HepG2 (cell line): ENCODE results near the gene ZNF396. TPM values are rescaled to one million over a fixed set of nuclear protein-coding genes. Genes with fewer than 3 reads are reported as not detected.

Source experiments
- ATAC-seq: fragments of 200-7000 bp; cut with Tn5 transposase; 3 replicates; pipeline ENCODE4 v1.9.1; 2020; ENCODE audit warnings: mild to moderate bottlenecking, moderate library complexity
- BruUV-seq: library from RNA; stranded (reverse); fragments of 400-500 nt; replicated peaks from 2 replicates; lab custom pipeline; 2021; lab: Mats Ljungman, UMichigan
- CTCF ChIA-PET: fragments of 300-600 bp; formaldehyde crosslinking; extraction: SDS; loops from one replicate; lab custom pipeline; 2021; ENCODE audit warnings: low total read pairs, inconsistent platforms, low intra/inter-chr PET ratio; lab: Yijun Ruan, JAX
- POLR2A ChIA-PET: fragments of 350-600 bp; sonication (Branson Sonifier 250); formaldehyde crosslinking; loops from one replicate; lab custom pipeline; 2020; ENCODE audit warnings: antibody characterized with exemption, inconsistent platforms; lab: Yijun Ruan, JAX
- DNase-seq: peaks from one replicate; pipeline ENCODE4 v3.0.0-alpha.2; 2015; ENCODE audit warnings: low spot score
- FAIRE-seq: peaks from 3 replicates; lab custom pipeline; 2011; peaks lifted over from hg19 to GRCh38; lab: Jason Lieb, UNC
- H2AFZ ChIP-seq: one replicate; pipeline ENCODE4 v1.6.1; 2011; ENCODE audit warnings: low read length, inconsistent platforms
- H3K27ac ChIP-seq: fragments of 300-600 bp; 3 replicates; pipeline ENCODE4 v1.8.0; 2011; ENCODE audit warnings: mixed run types, mild to moderate bottlenecking, mixed read lengths, low read length, inconsistent platforms; ENCODE audit not compliant: insufficient read depth; ENCODE audit errors: extremely low read length
- H3K27me3 ChIP-seq, 2 experiments: fragments of 200-600 bp in 1 of 2; 2 replicates in 1 of 2; 3 replicates in 1 of 2; pipeline versions ENCODE4 v1.6.0 to v1.8.0; 2011; ENCODE audit warnings: low read length in 2 of 2, mild to moderate bottlenecking in 2 of 2, moderate library complexity in 2 of 2, inconsistent platforms in 1 of 2; ENCODE audit not compliant: insufficient read depth in 2 of 2, control insufficient read depth in 1 of 2
- H3K36me3 ChIP-seq, 2 experiments: fragments of 200-600 bp in 1 of 2; replicated peaks in 1 of 2; 2 replicates in 1 of 2; 3 replicates in 1 of 2; pipeline versions ENCODE4 v1.5.1 to v1.8.0; 2011; ENCODE audit warnings: low read length in 2 of 2, inconsistent platforms in 1 of 2; ENCODE audit not compliant: insufficient read depth in 2 of 2, control insufficient read depth in 1 of 2
- H3K4me1 ChIP-seq: 2 replicates; pipeline ENCODE4 v1.5.1; 2012; ENCODE audit warnings: low read length, inconsistent platforms; ENCODE audit not compliant: insufficient read depth
- H3K4me2 ChIP-seq: 2 replicates; pipeline ENCODE4 v1.6.0; 2011; ENCODE audit warnings: low read depth, low read length, inconsistent platforms
- H3K4me3 ChIP-seq, 3 experiments: fragments of 200-600 bp in 1 of 3; sonication (generic), shearing (Covaris generic) in 1 of 3; replicated peaks in 1 of 3; 2 replicates each; pipeline ENCODE4 v1.5.1; 2011 to 2016; ENCODE audit warnings: low read length in 3 of 3, inconsistent platforms in 2 of 3, low read depth in 2 of 3, mild to moderate bottlenecking in 2 of 3, control low read depth in 1 of 3, mixed read lengths in 1 of 3; ENCODE audit not compliant: insufficient read depth in 1 of 3
- H3K79me2 ChIP-seq: one replicate; pipeline ENCODE4 v1.6.1; 2011; ENCODE audit warnings: low read length, inconsistent platforms; ENCODE audit not compliant: insufficient read depth
- H3K9ac ChIP-seq: 2 replicates; pipeline ENCODE4 v1.6.0; 2011; ENCODE audit warnings: mild to moderate bottlenecking, low read depth, low read length, inconsistent platforms; ENCODE audit not compliant: insufficient read depth
- H3K9me3 ChIP-seq: 2 replicates; pipeline ENCODE4 v1.5.1; 2012; ENCODE audit warnings: mild to moderate bottlenecking, low read length
- H4K20me1 ChIP-seq: 2 replicates; pipeline ENCODE4 v1.6.0; 2011; ENCODE audit warnings: inconsistent platforms, mild to moderate bottlenecking, low read length, moderate library complexity; ENCODE audit not compliant: insufficient read depth
- GABPA ChIP-seq, 2 experiments: IDR thresholded peaks; 2 replicates each; pipeline ENCODE4 v1.6.1; 2011 to 2016; ENCODE audit warnings: low read depth in 2 of 2, low read length in 1 of 2, missing biosample characterization in 1 of 2, missing genetic modification characterization in 1 of 2
- HCFC1 ChIP-seq: fragments of 150-350 bp; IDR thresholded peaks from 2 replicates; pipeline ENCODE4 v1.6.1; 2014; ENCODE audit warnings: low read depth, low read length
- NFATC3 ChIP-seq: sonication (generic); formaldehyde crosslinking; IDR thresholded peaks from 2 replicates; pipeline ENCODE4 v1.5.1; 2020; ENCODE audit warnings: mild to moderate bottlenecking, missing genetic modification reagents
- SIX4 ChIP-seq: sonication (generic); formaldehyde crosslinking; IDR thresholded peaks from 2 replicates; pipeline ENCODE4 v1.4.0; 2020; ENCODE audit warnings: missing genetic modification reagents
- YEATS4 ChIP-seq: sonication (generic); formaldehyde crosslinking; IDR thresholded peaks from 2 replicates; pipeline ENCODE4 v1.4.0; 2020; ENCODE audit warnings: missing genetic modification reagents, borderline replicate concordance
- ZNF282 ChIP-seq: fragments of 450-650 bp; IDR thresholded peaks from 2 replicates; pipeline ENCODE4 v1.6.1; 2018; ENCODE audit not compliant: partially characterized antibody
- ZNF350 ChIP-seq: sonication (generic); formaldehyde crosslinking; IDR thresholded peaks from 2 replicates; pipeline ENCODE4 v1.4.0; 2020; ENCODE audit warnings: mild to moderate bottlenecking, low read depth, missing genetic modification reagents, borderline replicate concordance
- ZNF570 ChIP-seq: sonication (generic); formaldehyde crosslinking; IDR thresholded peaks from 2 replicates; pipeline ENCODE4 v1.4.0; 2020; ENCODE audit warnings: mild to moderate bottlenecking, missing genetic modification reagents, borderline replicate concordance
- WGBS: methylation state at CpG from one replicate; pipeline ENCODE4 v1.1.6; 2017; ENCODE audit warnings: low lambda C conversion rate; 5-methylcytosine and 5-hydroxymethylcytosine counted together
- in situ Hi-C: cut with HindIII; loops from 2 replicates; pipeline ENCODE4 v1.10.0; 2017; ENCODE audit warnings: low pct_unique_long_range_greater_than_20kb; ENCODE audit not compliant: extremely low pct_ligation_motif_present
- intact Hi-C: fragments of 100-400 bp; cut with micrococcal nuclease; formaldehyde crosslinking; loops from one replicate; pipeline ENCODE4 v1.10.0; 2022; ENCODE audit not compliant: unreplicated experiment
- polyA plus RNA-seq, 8 experiments: library from polyadenylated mRNA; depleted of rRNA in 3 of 8; stranded (reverse) in 7 of 8; unstranded in 1 of 8; fragments of >200 nt; fragmentation: Illumina TruSeq in 4 of 8; extraction: Trizol in 4 of 8; gene quantifications; 2 replicates each; pipeline versions ENCODE4 v1.2.1 to v1.2.3, GENCODE V29; 2011 to 2016; ENCODE audit warnings: low read depth in 4 of 8, missing spikeins in 1 of 8, mixed read lengths in 1 of 8; ENCODE audit not compliant: insufficient read depth in 1 of 8
- total RNA-seq, 5 experiments: library from RNA; depleted of rRNA; stranded (reverse); fragments of >200 nt; fragmentation: Illumina TruSeq; extraction: Trizol; gene quantifications; 2 replicates each; pipeline ENCODE4 v1.2.3, GENCODE V29; 2016; ENCODE audit warnings: low read depth in 1 of 5
- TF ChIP-seq, protein P1 (sequence below), 2 experiments: sonication (generic) in 1 of 2; formaldehyde crosslinking in 1 of 2; IDR thresholded peaks; 2 replicates each; pipeline versions ENCODE4 v1.6.1 to v1.9.0; 2014 to 2022; ENCODE audit warnings: antibody characterized with exemption in 1 of 2, borderline replicate concordance in 1 of 2, inconsistent platforms in 1 of 2, low read depth in 1 of 2, missing genetic modification reagents in 1 of 2
- TF ChIP-seq, protein P2 (sequence below): sonication (generic); formaldehyde crosslinking; IDR thresholded peaks from 2 replicates; pipeline ENCODE4 v1.4.0; 2020; ENCODE audit warnings: mild to moderate bottlenecking, missing genetic modification reagents
- TF ChIP-seq, protein P3 (sequence below): sonication (generic); formaldehyde crosslinking; IDR thresholded peaks from 2 replicates; pipeline ENCODE4 v1.5.0; 2020; ENCODE audit warnings: mild to moderate bottlenecking, missing genetic modification reagents

Gene ZNF396
- total and polyA plus RNA-seq, 2 of the 13 experiments (the other 11 are each of a cell fraction or from before 2014, with no cell fraction given) = 0.25 to 0.75 TPM

DNA sequence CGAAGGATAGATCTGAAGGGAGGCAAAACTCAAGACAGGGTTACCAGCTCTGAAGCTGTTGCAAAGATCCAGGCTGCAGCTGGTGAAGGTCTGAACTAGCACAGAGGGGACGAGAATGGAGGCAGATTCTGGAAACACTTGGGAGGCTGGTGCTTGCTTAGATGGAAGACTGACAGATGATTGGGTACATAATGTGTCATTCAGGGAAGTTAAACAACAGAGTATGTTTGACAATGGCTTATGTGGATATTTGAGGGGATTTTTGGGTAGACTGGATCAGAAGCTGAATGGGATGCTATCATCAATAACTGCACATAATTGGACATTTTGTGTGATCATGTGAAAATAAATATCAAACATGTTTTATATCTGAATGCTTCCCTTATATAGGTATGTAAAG lies 2.3 kb upstream of the ZNF396 start (continued):
- TF ChIP-seq, protein P1, sequence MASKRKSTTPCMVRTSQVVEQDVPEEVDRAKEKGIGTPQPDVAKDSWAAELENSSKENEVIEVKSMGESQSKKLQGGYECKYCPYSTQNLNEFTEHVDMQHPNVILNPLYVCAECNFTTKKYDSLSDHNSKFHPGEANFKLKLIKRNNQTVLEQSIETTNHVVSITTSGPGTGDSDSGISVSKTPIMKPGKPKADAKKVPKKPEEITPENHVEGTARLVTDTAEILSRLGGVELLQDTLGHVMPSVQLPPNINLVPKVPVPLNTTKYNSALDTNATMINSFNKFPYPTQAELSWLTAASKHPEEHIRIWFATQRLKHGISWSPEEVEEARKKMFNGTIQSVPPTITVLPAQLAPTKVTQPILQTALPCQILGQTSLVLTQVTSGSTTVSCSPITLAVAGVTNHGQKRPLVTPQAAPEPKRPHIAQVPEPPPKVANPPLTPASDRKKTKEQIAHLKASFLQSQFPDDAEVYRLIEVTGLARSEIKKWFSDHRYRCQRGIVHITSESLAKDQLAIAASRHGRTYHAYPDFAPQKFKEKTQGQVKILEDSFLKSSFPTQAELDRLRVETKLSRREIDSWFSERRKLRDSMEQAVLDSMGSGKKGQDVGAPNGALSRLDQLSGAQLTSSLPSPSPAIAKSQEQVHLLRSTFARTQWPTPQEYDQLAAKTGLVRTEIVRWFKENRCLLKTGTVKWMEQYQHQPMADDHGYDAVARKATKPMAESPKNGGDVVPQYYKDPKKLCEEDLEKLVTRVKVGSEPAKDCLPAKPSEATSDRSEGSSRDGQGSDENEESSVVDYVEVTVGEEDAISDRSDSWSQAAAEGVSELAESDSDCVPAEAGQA (IDR thresholded peaks at IDR 0.05; ENCODE audit: low read depth) = no peak
- TF ChIP-seq, protein P1 (CRISPR knock-in tag; IDR thresholded peaks at IDR 0.05; ENCODE audit: borderline replicate concordance) = no peak

DNA sequence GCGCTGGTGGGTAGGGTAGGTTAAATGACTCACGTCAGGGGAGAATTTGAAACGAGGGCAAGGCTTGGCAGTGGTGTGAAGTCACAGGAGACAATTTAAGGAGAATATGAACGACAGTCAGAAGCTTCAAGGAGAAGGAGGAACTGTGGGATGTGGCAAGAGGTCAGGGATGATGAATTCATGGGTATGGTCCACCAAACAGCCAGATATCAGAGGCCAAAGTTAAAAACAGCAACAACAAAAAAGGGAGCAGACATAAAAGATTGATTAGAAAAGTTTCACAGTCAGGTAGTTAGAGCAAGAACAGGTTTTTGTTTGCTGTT lies 1.4 kb upstream of the ZNF396 start:
- Histone ChIP-seq H3K27ac (no peak overlapping the region), H4K20me1 (no peaks in the 10 kb centered on the region), H3K36me3 (no peaks in the 10 kb centered on the region), H3K4me3 (no peak overlapping the region), H3K4me2 (no peak overlapping the region), H3K9ac (no peak overlapping the region), H2AFZ (no peak overlapping the region), H3K27me3 (no peaks in the 10 kb centered on the region; a peak in 1 of 5 replicates), H3K9me3 (no peaks in the 10 kb centered on the region), H3K4me1 (peaks cover 6% of the 10 kb centered on the region; the same call in 1 of the 2 replicates), H3K79me2 (no peaks in the 10 kb centered on the region)
- ChIA-PET CTCF (no interaction called here), POLR2A (no interaction called here)
- 4% methylated on average over 4 of the region's 4 CpGs for whole genome bisulfite sequencing
- in situ Hi-C loops = loop anchor here (25.0 kb wide), 1 partner anchor 584 kb away; the partner anchor contains the start of gene RMP24
- no peak for FAIRE-seq
- BruUV-seq = no TSS peak
- no peak for ATAC-seq
- DNase-seq = no peak
- intact Hi-C loops = no loop called here
- TF ChIP-seq NFATC3 (CRISPR knock-in tag) (no peak), YEATS4 (CRISPR knock-in tag) (no peak), ZNF282 (no peak), HCFC1 (no peak), SIX4 (CRISPR knock-in tag) (no peak), ZNF350 (CRISPR knock-in tag) (no peak), GABPA (IDR thresholded peaks at IDR 0.05; ENCODE audit: low read depth, low read length) (no peak), GABPA (CRISPR knock-in tag; IDR thresholded peaks at IDR 0.05; ENCODE audit: low read depth) (no peak), ZNF570 (CRISPR knock-in tag) (no peak)
- TF ChIP-seq, protein P2, sequence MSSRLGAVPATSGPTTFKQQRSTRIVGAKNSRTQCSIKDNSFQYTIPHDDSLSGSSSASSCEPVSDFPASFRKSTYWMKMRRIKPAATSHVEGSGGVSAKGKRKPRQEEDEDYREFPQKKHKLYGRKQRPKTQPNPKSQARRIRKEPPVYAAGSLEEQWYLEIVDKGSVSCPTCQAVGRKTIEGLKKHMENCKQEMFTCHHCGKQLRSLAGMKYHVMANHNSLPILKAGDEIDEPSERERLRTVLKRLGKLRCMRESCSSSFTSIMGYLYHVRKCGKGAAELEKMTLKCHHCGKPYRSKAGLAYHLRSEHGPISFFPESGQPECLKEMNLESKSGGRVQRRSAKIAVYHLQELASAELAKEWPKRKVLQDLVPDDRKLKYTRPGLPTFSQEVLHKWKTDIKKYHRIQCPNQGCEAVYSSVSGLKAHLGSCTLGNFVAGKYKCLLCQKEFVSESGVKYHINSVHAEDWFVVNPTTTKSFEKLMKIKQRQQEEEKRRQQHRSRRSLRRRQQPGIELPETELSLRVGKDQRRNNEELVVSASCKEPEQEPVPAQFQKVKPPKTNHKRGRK (CRISPR knock-in tag) = no peak
- TF ChIP-seq, protein P3, sequence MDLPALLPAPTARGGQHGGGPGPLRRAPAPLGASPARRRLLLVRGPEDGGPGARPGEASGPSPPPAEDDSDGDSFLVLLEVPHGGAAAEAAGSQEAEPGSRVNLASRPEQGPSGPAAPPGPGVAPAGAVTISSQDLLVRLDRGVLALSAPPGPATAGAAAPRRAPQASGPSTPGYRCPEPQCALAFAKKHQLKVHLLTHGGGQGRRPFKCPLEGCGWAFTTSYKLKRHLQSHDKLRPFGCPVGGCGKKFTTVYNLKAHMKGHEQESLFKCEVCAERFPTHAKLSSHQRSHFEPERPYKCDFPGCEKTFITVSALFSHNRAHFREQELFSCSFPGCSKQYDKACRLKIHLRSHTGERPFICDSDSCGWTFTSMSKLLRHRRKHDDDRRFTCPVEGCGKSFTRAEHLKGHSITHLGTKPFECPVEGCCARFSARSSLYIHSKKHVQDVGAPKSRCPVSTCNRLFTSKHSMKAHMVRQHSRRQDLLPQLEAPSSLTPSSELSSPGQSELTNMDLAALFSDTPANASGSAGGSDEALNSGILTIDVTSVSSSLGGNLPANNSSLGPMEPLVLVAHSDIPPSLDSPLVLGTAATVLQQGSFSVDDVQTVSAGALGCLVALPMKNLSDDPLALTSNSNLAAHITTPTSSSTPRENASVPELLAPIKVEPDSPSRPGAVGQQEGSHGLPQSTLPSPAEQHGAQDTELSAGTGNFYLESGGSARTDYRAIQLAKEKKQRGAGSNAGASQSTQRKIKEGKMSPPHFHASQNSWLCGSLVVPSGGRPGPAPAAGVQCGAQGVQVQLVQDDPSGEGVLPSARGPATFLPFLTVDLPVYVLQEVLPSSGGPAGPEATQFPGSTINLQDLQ (CRISPR knock-in tag) = no peak
